Stomach (tissue), 4 donors: ENCODE data around the gene LAGE3.

ENCODE experiments used
- CTCF ChIP-seq, 7 experiments: fragments of 450-650 bp in 4 of 7; fragments of 200-600 bp in 3 of 7; sonication (generic) in 3 of 7; IDR thresholded peaks; one replicate each; pipeline ENCODE4 v1.5.1; 2016 to 2019; ENCODE audit warnings: antibody characterized with exemption in 7 of 7, control low read depth in 2 of 7, mild to moderate bottlenecking in 1 of 7
- EP300 ChIP-seq: sonication (generic); formaldehyde crosslinking; IDR thresholded peaks from one replicate; pipeline ENCODE4 v1.6.1; 2017; ENCODE audit warnings: antibody characterized with exemption
- POLR2A ChIP-seq, 4 donors: fragments of 450-650 bp; IDR thresholded peaks; one replicate each; pipeline ENCODE4 v1.6.1; 2016; ENCODE audit warnings: antibody characterized with exemption in 4 of 4, control low read depth in 2 of 4, mild to moderate bottlenecking in 1 of 4, moderate library complexity in 1 of 4
- POLR2AphosphoS5 ChIP-seq, 3 donors: sonication (generic); formaldehyde crosslinking; IDR thresholded peaks; one replicate each; pipeline ENCODE4 v1.6.1; 2016; ENCODE audit warnings: antibody characterized with exemption in 3 of 3

DNA sequence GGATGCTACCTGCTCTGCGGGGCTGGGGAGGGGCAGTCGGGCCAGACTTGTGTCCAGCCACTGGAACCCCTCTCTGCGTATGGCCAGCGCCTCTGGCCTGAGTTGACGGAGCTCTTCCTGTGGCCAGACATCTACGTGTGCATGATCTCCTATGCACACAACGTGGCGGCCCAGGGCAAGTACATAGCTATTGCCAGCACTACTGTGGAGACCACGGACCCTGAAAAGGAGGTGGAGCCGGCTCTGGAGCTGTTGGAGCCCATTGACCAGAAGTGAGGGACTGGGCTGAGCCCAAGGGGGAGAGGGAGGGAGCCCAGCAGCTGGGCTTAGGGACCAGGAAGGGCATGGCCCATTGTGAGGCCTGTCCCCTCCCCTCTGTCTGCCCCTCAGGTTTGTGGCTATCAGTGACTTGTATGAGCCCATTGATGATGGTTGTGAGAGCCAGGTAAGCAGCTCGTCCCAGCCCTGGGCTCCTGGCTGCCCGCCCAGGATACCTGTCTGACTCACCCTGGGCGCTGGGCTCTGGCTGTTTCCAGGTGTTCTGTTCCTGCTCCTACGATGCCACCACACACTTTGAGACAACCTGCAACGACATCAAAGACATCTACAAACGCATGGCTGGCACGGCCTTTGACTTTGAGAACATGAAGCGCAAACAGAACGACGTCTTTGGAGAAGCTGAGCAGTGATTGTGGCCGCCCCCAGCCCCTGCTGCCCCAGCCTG is 36.9 kb downstream of the LAGE3 start:
- TF ChIP-seq CTCF (IDR thresholded peaks at IDR 0.05) (no peak), POLR2A (IDR thresholded peaks at IDR 0.05) (no peak), EP300 (no peak), POLR2AphosphoS5 (IDR thresholded peaks at IDR 0.05) (no peak)
